Measurements from ENCODE around the gene SCNN1B. TPM values are rescaled to one million over a fixed set of nuclear protein-coding genes. Genes with fewer than 3 reads are reported as not detected.
"Not testable (repeated sequence)": the region's sequence is repeated elsewhere in the genome, so short reads cannot be mapped to it uniquely, and the experiment has no call there.

SCNN1B gene
- total and polyA plus RNA-seq, 2 donors: 0.28 to 4.8 TPM

- Histone ChIP-seq H3K27ac (ENCODE audit: low read depth in 1 of 2, low read length in 1 of 2) (no peak overlapping the region), H3K4me3 (ENCODE audit: low read length in 2 of 2) (no peak overlapping the region), H3K27me3 (ENCODE audit: control insufficient read depth in 2 of 2, insufficient read depth in 1 of 2, low read length in 1 of 2) (no peaks in the 10 kb centered on the region), H3K4me1 (ENCODE audit: control insufficient read depth in 2 of 2, insufficient read depth in 2 of 2, low read length in 2 of 2) (no peaks in the 10 kb centered on the region), H3K36me3 (ENCODE audit: control insufficient read depth in 2 of 2, insufficient read depth in 2 of 2, low read length in 1 of 2) (peaks cover 0 to 13% of the 10 kb centered on the region in 2 donors), H3K9me3 (ENCODE audit: control insufficient read depth in 2 of 2, insufficient read depth in 1 of 2, low read length in 1 of 2) (no peaks in the 10 kb centered on the region)
- no peak for DNase-seq (ENCODE audit: low read depth in 6 of 9, low spot score in 9 of 9)
- 97% methylated on average over 15 of the region's 15 CpGs for WGBS
Observed at GRCh38 chr16:23385441-23385840, 83.3 kb downstream of the SCNN1B start.

- WGBS: 97% methylated on average over 8 of the region's 8 CpGs
- no peak for DNase-seq (ENCODE audit: low read depth in 6 of 9, low spot score in 9 of 9)
- Histone ChIP-seq H3K27ac (ENCODE audit: low read depth in 1 of 2, low read length in 1 of 2) (no peak overlapping the region), H3K36me3 (ENCODE audit: control insufficient read depth in 2 of 2, insufficient read depth in 2 of 2, low read length in 1 of 2) (peaks cover 13 to 27% of the 10 kb centered on the region in 2 donors), H3K27me3 (ENCODE audit: control insufficient read depth in 2 of 2, insufficient read depth in 1 of 2, low read length in 1 of 2) (no peaks in the 10 kb centered on the region), H3K4me3 (ENCODE audit: low read length in 2 of 2) (no peak overlapping the region), H3K9me3 (ENCODE audit: control insufficient read depth in 2 of 2, insufficient read depth in 1 of 2, low read length in 1 of 2) (no peaks in the 10 kb centered on the region), H3K4me1 (ENCODE audit: control insufficient read depth in 2 of 2, insufficient read depth in 2 of 2, low read length in 2 of 2) (no peaks in the 10 kb centered on the region)
Observed at GRCh38 chr16:23387666-23388065, 85.6 kb downstream of the SCNN1B start.

- Histone ChIP-seq H3K4me3 (ENCODE audit: low read length in 2 of 2) (no peak overlapping the region), H3K4me1 (ENCODE audit: control insufficient read depth in 2 of 2, insufficient read depth in 2 of 2, low read length in 2 of 2) (no peaks in the 10 kb centered on the region), H3K27me3 (ENCODE audit: control insufficient read depth in 2 of 2, insufficient read depth in 1 of 2, low read length in 1 of 2) (no peaks in the 10 kb centered on the region), H3K27ac (ENCODE audit: low read depth in 1 of 2, low read length in 1 of 2) (no peak overlapping the region), H3K9me3 (ENCODE audit: control insufficient read depth in 2 of 2, insufficient read depth in 1 of 2, low read length in 1 of 2) (no peaks in the 10 kb centered on the region), H3K36me3 (ENCODE audit: control insufficient read depth in 2 of 2, insufficient read depth in 2 of 2, low read length in 1 of 2) (peaks cover 18 to 31% of the 10 kb centered on the region in 2 donors)
- no peak for DNase-seq (ENCODE audit: low read depth in 6 of 9, low spot score in 9 of 9)
- WGBS: 98% methylated on average over 15 of the region's 15 CpGs
Observed at GRCh38 chr16:23388786-23389185, 86.7 kb downstream of the SCNN1B start.

GRCh38 chr16:23389201-23389600 lies 87.1 kb downstream of the SCNN1B start:
- no peak overlapping the region for H3K4me3 ChIP-seq (ENCODE audit: low read length in 2 of 2)
- DNase-seq (ENCODE audit: low read depth in 6 of 9, low spot score in 9 of 9): no peak
- WGBS: 98% methylated on average over 5 of the region's 5 CpGs
- no peaks in the 10 kb centered on the region for H3K4me1 ChIP-seq (ENCODE audit: control insufficient read depth in 2 of 2, insufficient read depth in 2 of 2, low read length in 2 of 2)
- no peaks in the 10 kb centered on the region for H3K9me3 ChIP-seq (ENCODE audit: control insufficient read depth in 2 of 2, insufficient read depth in 1 of 2, low read length in 1 of 2)
- no peak overlapping the region for H3K27ac ChIP-seq (ENCODE audit: low read depth in 1 of 2, low read length in 1 of 2)
- H3K27me3 ChIP-seq (ENCODE audit: control insufficient read depth in 2 of 2, insufficient read depth in 1 of 2, low read length in 1 of 2): no peaks in the 10 kb centered on the region
- peaks cover 18 to 31% of the 10 kb centered on the region in 2 donors for H3K36me3 ChIP-seq (ENCODE audit: control insufficient read depth in 2 of 2, insufficient read depth in 2 of 2, low read length in 1 of 2)

GRCh38 chr16:23389936-23390335 lies 87.8 kb downstream of the SCNN1B start:
- peaks cover 18 to 31% of the 10 kb centered on the region in 2 donors for H3K36me3 ChIP-seq (ENCODE audit: control insufficient read depth in 2 of 2, insufficient read depth in 2 of 2, low read length in 1 of 2)
- not testable (repeated sequence) for H3K4me1 ChIP-seq (ENCODE audit: control insufficient read depth in 2 of 2, insufficient read depth in 2 of 2, low read length in 2 of 2); H3K4me3 ChIP-seq (ENCODE audit: low read length in 2 of 2); H3K27me3 ChIP-seq (ENCODE audit: control insufficient read depth in 2 of 2, insufficient read depth in 1 of 2, low read length in 1 of 2); DNase-seq (ENCODE audit: low read depth in 6 of 9, low spot score in 9 of 9); H3K9me3 ChIP-seq (ENCODE audit: control insufficient read depth in 2 of 2, insufficient read depth in 1 of 2, low read length in 1 of 2); H3K27ac ChIP-seq (ENCODE audit: low read depth in 1 of 2, low read length in 1 of 2)
- WGBS: 96% methylated on average over 8 of the region's 8 CpGs

- 97% methylated on average over 17 of the region's 17 CpGs for WGBS
- H3K27me3 ChIP-seq (ENCODE audit: control insufficient read depth in 2 of 2, insufficient read depth in 1 of 2, low read length in 1 of 2): no peaks in the 10 kb centered on the region
- H3K4me3 ChIP-seq (ENCODE audit: low read length in 2 of 2): no peak overlapping the region
- peaks cover 21 to 31% of the 10 kb centered on the region in 2 donors for H3K36me3 ChIP-seq (ENCODE audit: control insufficient read depth in 2 of 2, insufficient read depth in 2 of 2, low read length in 1 of 2)
- no peaks in the 10 kb centered on the region for H3K9me3 ChIP-seq (ENCODE audit: control insufficient read depth in 2 of 2, insufficient read depth in 1 of 2, low read length in 1 of 2)
- no peaks in the 10 kb centered on the region for H3K4me1 ChIP-seq (ENCODE audit: control insufficient read depth in 2 of 2, insufficient read depth in 2 of 2, low read length in 2 of 2)
- no peak overlapping the region for H3K27ac ChIP-seq (ENCODE audit: low read depth in 1 of 2, low read length in 1 of 2)
- no peak for DNase-seq (ENCODE audit: low read depth in 6 of 9, low spot score in 9 of 9)
Observed at GRCh38 chr16:23391381-23392222, 89.5 kb downstream of the SCNN1B start.

GRCh38 chr16:23392223-23392600 lies 90.1 kb downstream of the SCNN1B start:
- H3K27ac ChIP-seq (ENCODE audit: low read depth in 1 of 2, low read length in 1 of 2): no peak overlapping the region
- WGBS: 98% methylated on average over 6 of the region's 6 CpGs
- no peaks in the 10 kb centered on the region for H3K9me3 ChIP-seq (ENCODE audit: control insufficient read depth in 2 of 2, insufficient read depth in 1 of 2, low read length in 1 of 2)
- DNase-seq (ENCODE audit: low read depth in 6 of 9, low spot score in 9 of 9): no peak
- H3K4me1 ChIP-seq (ENCODE audit: control insufficient read depth in 2 of 2, insufficient read depth in 2 of 2, low read length in 2 of 2): no peaks in the 10 kb centered on the region
- H3K4me3 ChIP-seq (ENCODE audit: low read length in 2 of 2): no peak overlapping the region
- peaks cover 21 to 33% of the 10 kb centered on the region in 2 donors for H3K36me3 ChIP-seq (ENCODE audit: control insufficient read depth in 2 of 2, insufficient read depth in 2 of 2, low read length in 1 of 2)
- no peaks in the 10 kb centered on the region for H3K27me3 ChIP-seq (ENCODE audit: control insufficient read depth in 2 of 2, insufficient read depth in 1 of 2, low read length in 1 of 2)

GRCh38 chr16:23394141-23394831 lies 92.2 kb downstream of the SCNN1B start:
- WGBS: 97% methylated on average over 4 of the region's 4 CpGs
- Histone ChIP-seq H3K9me3 (ENCODE audit: control insufficient read depth in 2 of 2, insufficient read depth in 1 of 2, low read length in 1 of 2) (no peaks in the 10 kb centered on the region), H3K4me3 (ENCODE audit: low read length in 2 of 2) (no peak overlapping the region), H3K27ac (ENCODE audit: low read depth in 1 of 2, low read length in 1 of 2) (no peak overlapping the region), H3K36me3 (ENCODE audit: control insufficient read depth in 2 of 2, insufficient read depth in 2 of 2, low read length in 1 of 2) (peaks cover 25 to 39% of the 10 kb centered on the region in 2 donors), H3K4me1 (ENCODE audit: control insufficient read depth in 2 of 2, insufficient read depth in 2 of 2, low read length in 2 of 2) (no peaks in the 10 kb centered on the region), H3K27me3 (ENCODE audit: control insufficient read depth in 2 of 2, insufficient read depth in 1 of 2, low read length in 1 of 2) (no peaks in the 10 kb centered on the region)
- DNase-seq (ENCODE audit: low read depth in 6 of 9, low spot score in 9 of 9): no peak

GRCh38 chr16:23395732-23396131 lies 93.6 kb downstream of the SCNN1B start:
- Histone ChIP-seq H3K36me3 (ENCODE audit: control insufficient read depth in 2 of 2, insufficient read depth in 2 of 2, low read length in 1 of 2) (peaks cover 31 to 35% of the 10 kb centered on the region in 2 donors), H3K4me3 (ENCODE audit: low read length in 2 of 2) (no peak overlapping the region), H3K27me3 (ENCODE audit: control insufficient read depth in 2 of 2, insufficient read depth in 1 of 2, low read length in 1 of 2) (no peaks in the 10 kb centered on the region), H3K27ac (ENCODE audit: low read depth in 1 of 2, low read length in 1 of 2) (no peak overlapping the region), H3K9me3 (ENCODE audit: control insufficient read depth in 2 of 2, insufficient read depth in 1 of 2, low read length in 1 of 2) (no peaks in the 10 kb centered on the region), H3K4me1 (ENCODE audit: control insufficient read depth in 2 of 2, insufficient read depth in 2 of 2, low read length in 2 of 2) (no peaks in the 10 kb centered on the region)
- no peak for DNase-seq (ENCODE audit: low read depth in 6 of 9, low spot score in 9 of 9)
- 97% methylated on average over 6 of the region's 6 CpGs for WGBS

Data from thymus (tissue), 11 donors.